Glutamatergic neuron (in vitro differentiated cells): Measurements from ENCODE around the gene SLC26A3. TPM values are rescaled to one million over a fixed set of nuclear protein-coding genes. Genes with fewer than 3 reads are reported as not detected.

Experiments used
- DNase-seq: peaks from one replicate; pipeline ENCODE4 v3.0.0; 2022
- H3K27ac Mint-ChIP-seq: one replicate; pipeline ENCODE4 v1.8.0; 2020; ENCODE audit warnings: mild to moderate bottlenecking, mixed read lengths, inconsistent platforms; ENCODE audit not compliant: unreplicated experiment
- H3K27me3 Mint-ChIP-seq: one replicate; pipeline ENCODE4 v1.8.0; 2020; ENCODE audit warnings: mild to moderate bottlenecking, moderate library complexity, mixed read lengths, inconsistent platforms; ENCODE audit not compliant: unreplicated experiment
- H3K36me3 Mint-ChIP-seq: one replicate; pipeline ENCODE4 v1.8.0; 2020; ENCODE audit warnings: mild to moderate bottlenecking, mixed read lengths, inconsistent platforms; ENCODE audit not compliant: unreplicated experiment
- H3K4me1 Mint-ChIP-seq: one replicate; pipeline ENCODE4 v1.8.0; 2020; ENCODE audit warnings: mild to moderate bottlenecking, low read depth, mixed read lengths, inconsistent platforms; ENCODE audit not compliant: unreplicated experiment
- H3K4me3 Mint-ChIP-seq: one replicate; pipeline ENCODE4 v1.8.0; 2020; ENCODE audit warnings: mild to moderate bottlenecking, mixed read lengths, inconsistent platforms; ENCODE audit not compliant: unreplicated experiment
- H3K9me3 Mint-ChIP-seq: one replicate; pipeline ENCODE4 v1.8.0; 2020; ENCODE audit warnings: mild to moderate bottlenecking, moderate library complexity, mixed read lengths, inconsistent platforms; ENCODE audit not compliant: unreplicated experiment
- total RNA-seq: library from RNA; stranded (reverse); fragmentation: NEBNext Ultra II Directional; extraction: Animal tissue kit (Norgen Biotek cat#: 25700); gene quantifications from one replicate; pipeline ENCODE4 v1.2.1, GENCODE V29; 2021; ENCODE audit not compliant: unreplicated experiment
- TF ChIP-seq, protein P1 (sequence below): fragments of 200-600 bp; sonication (generic); IDR thresholded peaks from one replicate; pipeline ENCODE4 v1.5.0; 2021; ENCODE audit not compliant: partially characterized antibody, unreplicated experiment

Gene SLC26A3
- total RNA-seq, 1 donor from 2014 or later = not detected

DNA sequence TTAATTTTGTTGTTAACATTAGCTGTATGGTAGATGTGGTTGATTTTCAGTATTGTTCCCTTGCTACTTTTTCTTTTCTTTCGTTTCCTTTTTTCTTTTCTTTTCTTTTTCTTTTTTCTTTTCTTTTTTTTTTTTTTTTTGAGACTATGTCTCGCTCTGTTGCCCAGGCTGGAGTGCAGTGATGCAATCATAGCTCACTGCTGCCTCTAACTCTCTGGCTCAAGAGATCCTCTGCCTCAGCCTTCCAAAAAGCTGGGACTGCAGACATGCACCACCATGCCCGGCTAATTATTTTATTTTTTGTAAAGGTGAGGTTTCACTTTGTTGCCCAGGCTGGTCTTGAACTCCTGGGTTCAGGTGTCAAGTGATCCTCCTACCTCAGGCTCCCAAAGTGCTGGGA is 14.4 kb downstream of the SLC26A3 start:
- Mint-ChIP-seq H3K27me3 (peaks cover 2% of the 10 kb centered on the region), H3K9me3 (no peaks in the 10 kb centered on the region), H3K4me3 (no peak overlapping the region), H3K27ac (no peak overlapping the region), H3K4me1 (no peaks in the 10 kb centered on the region), H3K36me3 (no peaks in the 10 kb centered on the region)
- TF ChIP-seq, protein P1, sequence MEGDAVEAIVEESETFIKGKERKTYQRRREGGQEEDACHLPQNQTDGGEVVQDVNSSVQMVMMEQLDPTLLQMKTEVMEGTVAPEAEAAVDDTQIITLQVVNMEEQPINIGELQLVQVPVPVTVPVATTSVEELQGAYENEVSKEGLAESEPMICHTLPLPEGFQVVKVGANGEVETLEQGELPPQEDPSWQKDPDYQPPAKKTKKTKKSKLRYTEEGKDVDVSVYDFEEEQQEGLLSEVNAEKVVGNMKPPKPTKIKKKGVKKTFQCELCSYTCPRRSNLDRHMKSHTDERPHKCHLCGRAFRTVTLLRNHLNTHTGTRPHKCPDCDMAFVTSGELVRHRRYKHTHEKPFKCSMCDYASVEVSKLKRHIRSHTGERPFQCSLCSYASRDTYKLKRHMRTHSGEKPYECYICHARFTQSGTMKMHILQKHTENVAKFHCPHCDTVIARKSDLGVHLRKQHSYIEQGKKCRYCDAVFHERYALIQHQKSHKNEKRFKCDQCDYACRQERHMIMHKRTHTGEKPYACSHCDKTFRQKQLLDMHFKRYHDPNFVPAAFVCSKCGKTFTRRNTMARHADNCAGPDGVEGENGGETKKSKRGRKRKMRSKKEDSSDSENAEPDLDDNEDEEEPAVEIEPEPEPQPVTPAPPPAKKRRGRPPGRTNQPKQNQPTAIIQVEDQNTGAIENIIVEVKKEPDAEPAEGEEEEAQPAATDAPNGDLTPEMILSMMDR = no peak
- no peak for DNase-seq

DNA sequence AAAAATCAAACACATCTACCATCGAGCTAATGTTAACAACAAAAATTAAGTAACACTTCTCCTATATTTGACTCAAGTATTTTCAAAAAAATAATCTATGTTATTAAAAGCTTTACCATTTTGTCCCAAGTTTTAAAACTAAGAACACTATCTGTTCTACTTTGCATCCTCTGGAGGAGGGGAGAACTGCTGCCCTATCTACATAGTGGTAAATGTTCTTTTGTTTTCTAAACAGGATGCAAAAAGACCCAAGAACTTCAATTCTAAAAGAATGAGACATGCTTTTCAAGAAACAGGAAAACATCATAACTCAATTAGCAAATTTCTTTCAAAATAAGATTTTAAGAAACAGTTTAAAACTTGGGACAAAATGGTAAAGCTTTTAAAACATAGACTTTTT is 14.8 kb downstream of the SLC26A3 start:
- Mint-ChIP-seq H3K27me3 (peaks cover 2% of the 10 kb centered on the region), H3K4me1 (no peaks in the 10 kb centered on the region), H3K36me3 (no peaks in the 10 kb centered on the region), H3K4me3 (no peak overlapping the region), H3K9me3 (no peaks in the 10 kb centered on the region), H3K27ac (no peak overlapping the region)
- no peak for DNase-seq
- TF ChIP-seq, protein P1 = no peak

DNA sequence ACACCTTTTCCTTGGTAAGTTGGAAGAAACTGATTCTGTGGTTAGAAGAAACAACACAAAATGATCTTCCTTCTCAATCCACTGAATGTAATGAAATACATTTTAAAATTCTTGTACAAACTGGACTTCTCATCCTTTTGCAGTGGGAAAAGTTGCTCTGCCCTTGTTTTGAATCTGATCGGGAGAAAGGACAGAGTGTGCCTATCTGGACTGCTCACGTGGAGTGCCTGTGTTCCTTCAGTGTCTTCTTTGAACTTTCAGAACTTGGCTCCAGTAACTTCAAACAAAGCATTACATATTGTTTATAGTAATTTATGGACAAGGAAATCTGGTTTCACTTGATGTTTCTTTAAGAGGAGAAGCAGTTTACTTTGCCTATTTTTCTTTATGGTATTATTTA is 17.1 kb downstream of the SLC26A3 start:
- Mint-ChIP-seq H3K27ac (no peak overlapping the region), H3K27me3 (peaks cover 2% of the 10 kb centered on the region), H3K36me3 (no peaks in the 10 kb centered on the region)

DNA sequence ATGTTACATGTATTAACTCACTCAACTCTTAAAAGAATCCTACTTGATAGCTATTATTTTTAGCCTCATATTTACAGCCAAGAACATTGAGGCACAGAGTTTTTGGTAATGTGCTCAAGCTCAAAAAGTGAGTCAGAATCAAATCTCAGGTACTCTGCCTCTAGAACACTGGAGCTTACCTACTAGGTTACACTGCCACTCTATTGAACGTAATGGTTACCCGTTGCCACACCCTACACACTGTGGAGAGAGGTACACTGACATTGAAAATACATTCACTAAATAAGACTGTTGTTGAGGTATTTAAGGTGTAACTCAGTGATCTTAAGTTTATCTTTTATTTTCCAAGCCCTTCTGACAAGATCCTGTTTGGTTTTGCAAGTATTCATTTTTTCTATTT is 17.9 kb downstream of the SLC26A3 start:
- Mint-ChIP-seq H3K27me3 (no peaks in the 10 kb centered on the region), H3K9me3 (no peaks in the 10 kb centered on the region), H3K27ac (no peak overlapping the region), H3K4me3 (no peak overlapping the region), H3K36me3 (no peaks in the 10 kb centered on the region), H3K4me1 (no peaks in the 10 kb centered on the region)
- DNase-seq = no peak
- TF ChIP-seq, protein P1 = no peak

More for the DNA sequence above, 17.1 kb downstream of the SLC26A3 start:
- DNase-seq = no peak
- Mint-ChIP-seq H3K4me3 (no peak overlapping the region), H3K9me3 (no peaks in the 10 kb centered on the region), H3K4me1 (no peaks in the 10 kb centered on the region)
- TF ChIP-seq, protein P1 = no peak

DNA sequence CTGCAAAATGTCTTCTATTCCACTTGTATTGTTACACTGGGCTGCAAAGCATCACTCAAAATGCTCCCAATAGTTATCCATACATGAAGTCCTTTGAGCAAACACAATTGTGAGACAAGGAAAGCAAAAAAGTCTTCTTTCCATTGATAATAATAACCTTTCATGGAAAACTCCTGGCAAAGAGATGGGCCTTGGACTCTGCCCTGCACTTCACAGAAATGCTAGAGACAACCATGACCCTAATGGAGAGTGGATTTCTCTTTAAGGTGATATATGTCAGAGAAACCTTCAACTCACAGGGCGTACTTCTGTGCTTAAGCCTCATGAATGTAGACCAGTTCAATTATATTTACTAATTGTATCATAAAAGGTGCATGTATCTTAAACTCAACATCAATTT is 19.4 kb downstream of the SLC26A3 start:
- no peaks in the 10 kb centered on the region for H3K4me1 Mint-ChIP-seq
- no peak overlapping the region for H3K27ac Mint-ChIP-seq
- no peak for DNase-seq
- H3K36me3 Mint-ChIP-seq = no peaks in the 10 kb centered on the region
- H3K4me3 Mint-ChIP-seq = no peak overlapping the region
- TF ChIP-seq, protein P1 = no peak
- H3K27me3 Mint-ChIP-seq = no peaks in the 10 kb centered on the region
- H3K9me3 Mint-ChIP-seq = no peaks in the 10 kb centered on the region
